ENCODE data around the gene DAB1. TPM values are rescaled to one million over a fixed set of nuclear protein-coding genes. Genes with fewer than 3 reads are reported as not detected.

The DAB1 gene
- total RNA-seq, 1 donor from 2014 or later, result 14.0 TPM

DNA sequence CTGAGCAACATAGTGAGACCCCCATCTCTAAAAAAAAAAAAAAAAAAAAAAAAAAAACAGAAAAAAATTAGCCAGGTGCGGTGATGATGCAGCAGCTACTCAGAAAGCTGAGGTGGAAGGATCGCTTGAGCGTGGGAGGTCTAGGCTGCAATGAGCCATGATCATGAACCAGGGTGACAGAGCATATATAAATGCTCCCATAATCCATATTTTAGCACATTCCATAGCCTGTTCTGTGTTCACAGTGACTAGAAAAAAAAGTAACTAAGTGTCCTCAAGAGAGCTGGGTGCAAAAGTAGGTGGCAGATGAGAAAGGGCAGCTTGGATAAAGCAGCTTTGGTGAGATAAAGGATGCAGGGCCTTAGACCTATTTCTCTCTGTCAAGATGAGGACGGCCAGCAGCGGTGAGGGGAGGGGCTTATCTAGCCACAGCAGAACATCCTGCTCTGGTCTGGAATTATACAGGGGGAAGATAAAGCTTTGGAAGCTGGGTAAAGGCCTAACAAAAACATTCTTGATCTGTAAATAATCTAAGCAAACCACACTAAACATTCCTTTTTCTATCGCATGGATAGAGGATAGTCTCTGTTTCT is 205.3 kb downstream of the DAB1 start:
- H3K27me3 Mint-ChIP-seq (ENCODE audit: low read depth), result no peaks in the 10 kb centered on the region
- TF ChIP-seq CTCF (conservative IDR thresholded peaks at IDR 0.05), result no peak
- H3K9me3 Mint-ChIP-seq, result peaks cover 4% of the 10 kb centered on the region
- no peak for DNase-seq (ENCODE audit: low read depth, low spot score)
- H3K4me1 Mint-ChIP-seq, result peaks cover 39% of the 10 kb centered on the region
- no peak overlapping the region for H3K27ac Mint-ChIP-seq (ENCODE audit: unreplicated experiment)
- H3K36me3 Mint-ChIP-seq (ENCODE audit: low read depth), result peaks cover 2% of the 10 kb centered on the region
- H3K4me3 Mint-ChIP-seq, result no peak overlapping the region

GRCh38 chr1:57217905-57218304 is 206.0 kb downstream of the DAB1 start:
- H3K4me3 Mint-ChIP-seq, result no peak overlapping the region

DNA sequence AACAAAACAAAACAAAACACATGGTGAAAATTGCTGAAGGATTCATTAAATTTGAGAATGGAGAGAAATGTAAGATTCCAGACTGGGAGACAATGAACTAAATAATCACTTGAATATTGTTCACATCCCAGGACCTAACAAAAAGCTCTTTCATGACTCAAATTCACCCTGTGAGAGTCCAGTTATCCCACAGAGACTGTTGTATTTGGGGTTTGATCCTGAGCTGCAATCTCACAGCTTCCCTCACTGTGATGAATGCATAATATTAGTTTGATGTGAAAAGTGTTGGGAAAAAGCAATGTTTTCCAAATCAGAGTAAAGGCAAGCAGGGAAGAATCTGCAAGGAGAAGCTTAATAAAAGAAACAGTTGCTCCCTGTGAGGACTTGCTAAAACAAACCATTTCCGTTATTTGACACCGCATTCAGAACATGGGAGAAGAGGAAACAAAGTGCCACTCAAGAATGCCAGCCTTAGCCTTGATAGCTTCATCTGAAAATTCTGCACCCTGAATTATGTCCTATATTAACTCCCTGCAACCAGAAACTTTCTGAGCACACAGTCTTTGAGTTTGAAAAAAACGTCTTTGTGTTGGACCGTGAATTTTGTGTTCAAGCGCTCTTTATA is 208.8 kb downstream of the DAB1 start:
- Mint-ChIP-seq H3K36me3 (ENCODE audit: low read depth) (peaks cover 2% of the 10 kb centered on the region), H3K4me3 (peak overlapping the region; percentile 58), H3K4me1 (peaks cover 36% of the 10 kb centered on the region), H3K27me3 (ENCODE audit: low read depth) (no peaks in the 10 kb centered on the region), H3K27ac (ENCODE audit: unreplicated experiment) (peak overlapping the region; percentile 85), H3K9me3 (peaks cover under 1% of the 10 kb centered on the region)
- TF ChIP-seq CTCF (conservative IDR thresholded peaks at IDR 0.05), result no peak
- DNase-seq (ENCODE audit: low read depth, low spot score), result no peak

More at GRCh38 chr1:57217905-57218304, 206.0 kb downstream of the DAB1 start:
- H3K9me3 Mint-ChIP-seq, result peaks cover 4% of the 10 kb centered on the region
- H3K4me1 Mint-ChIP-seq, result peaks cover 40% of the 10 kb centered on the region
- no peak overlapping the region for H3K27ac Mint-ChIP-seq (ENCODE audit: unreplicated experiment)
- TF ChIP-seq CTCF (conservative IDR thresholded peaks at IDR 0.05), result no peak
- no peaks in the 10 kb centered on the region for H3K27me3 Mint-ChIP-seq (ENCODE audit: low read depth)
- peaks cover 2% of the 10 kb centered on the region for H3K36me3 Mint-ChIP-seq (ENCODE audit: low read depth)
- DNase-seq (ENCODE audit: low read depth, low spot score), result no peak

DNA sequence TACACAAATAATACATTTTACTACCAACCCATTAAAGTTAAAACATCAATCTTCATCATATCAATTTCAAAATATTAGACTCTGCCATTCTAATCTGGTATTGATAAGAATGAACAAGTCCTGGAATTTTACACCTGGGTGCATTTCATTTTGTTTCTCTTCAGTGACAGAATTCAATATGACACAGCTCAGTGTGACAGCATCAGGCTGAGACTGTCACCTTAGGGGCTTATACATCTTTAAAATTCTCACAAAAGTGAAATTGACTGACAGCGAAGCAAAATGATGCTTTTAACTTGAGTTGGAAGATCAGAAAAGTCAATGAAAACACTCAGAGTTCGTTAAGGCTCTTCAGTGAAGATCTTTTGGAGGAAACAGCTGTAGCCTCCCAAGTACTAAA is 213.0 kb downstream of the DAB1 start:
- no peak for DNase-seq (ENCODE audit: low read depth, low spot score)
- Mint-ChIP-seq H3K4me3 (no peak overlapping the region), H3K27me3 (ENCODE audit: low read depth) (no peaks in the 10 kb centered on the region), H3K9me3 (no peaks in the 10 kb centered on the region), H3K36me3 (ENCODE audit: low read depth) (peaks cover 2% of the 10 kb centered on the region), H3K4me1 (peaks cover 41% of the 10 kb centered on the region), H3K27ac (ENCODE audit: unreplicated experiment) (no peak overlapping the region)
- no peak for TF ChIP-seq CTCF (conservative IDR thresholded peaks at IDR 0.05)

- no peak for TF ChIP-seq CTCF (conservative IDR thresholded peaks at IDR 0.05)
- Mint-ChIP-seq H3K4me1 (peaks cover 44% of the 10 kb centered on the region), H3K27me3 (ENCODE audit: low read depth) (no peaks in the 10 kb centered on the region), H3K36me3 (ENCODE audit: low read depth) (peaks cover 2% of the 10 kb centered on the region), H3K4me3 (no peak overlapping the region), H3K9me3 (no peaks in the 10 kb centered on the region), H3K27ac (ENCODE audit: unreplicated experiment) (no peak overlapping the region)
- DNase-seq (ENCODE audit: low read depth, low spot score), result no peak
Observed at GRCh38 chr1:57209495-57209894, 214.4 kb downstream of the DAB1 start.
